Measurements from ENCODE around the gene CDCA4.

The CDCA4 gene

GRCh38 chr14:104984056-104984894 is 36.6 kb downstream of the CDCA4 start:
- DNase-seq = no peak

- DNase-seq = no peak
Measured at GRCh38 chr14:104983231-104983721, 37.6 kb downstream of the CDCA4 start.

- DNase-seq = no peak
Measured at GRCh38 chr14:104982548-104983230, 38.2 kb downstream of the CDCA4 start.

GRCh38 chr14:104981699-104982541 is 39.0 kb downstream of the CDCA4 start:
- DNase-seq = no peak

- no peak for DNase-seq
Measured at GRCh38 chr14:104980611-104981531, 40.0 kb downstream of the CDCA4 start.

- no peak for DNase-seq
Measured at GRCh38 chr14:104979758-104980610, 40.9 kb downstream of the CDCA4 start.

- DNase-seq = no peak
Measured at GRCh38 chr14:104978746-104979691, 41.9 kb downstream of the CDCA4 start.

GRCh38 chr14:104977681-104978653 is 42.9 kb downstream of the CDCA4 start, which contains the start of gene AHNAK2:
TSS of gene AHNAK2 (minus strand) at chr14:104978374. CDS start at chr14:104978237, 137 bp downstream.
- no peak for DNase-seq

- DNase-seq = no peak
Measured at GRCh38 chr14:104977008-104977680, 43.7 kb downstream of the CDCA4 start.

GRCh38 chr14:104976198-104977007 is 44.5 kb downstream of the CDCA4 start:
- DNase-seq = peak; percentile 54

- no peak for DNase-seq
Measured at GRCh38 chr14:104975481-104976197, 45.2 kb downstream of the CDCA4 start.

- no peak for DNase-seq
Measured at GRCh38 chr14:104974665-104975390, 46.1 kb downstream of the CDCA4 start.

- DNase-seq = no peak
Measured at GRCh38 chr14:104974146-104974541, 46.7 kb downstream of the CDCA4 start.

- DNase-seq = no peak
Measured at GRCh38 chr14:104973385-104974145, 47.3 kb downstream of the CDCA4 start.

- DNase-seq = no peak
Measured at GRCh38 chr14:104973135-104973384, 47.8 kb downstream of the CDCA4 start.

Measured in KG1 (cell line).